ENCODE data around the gene EN2. TPM values are rescaled to one million over a fixed set of nuclear protein-coding genes. Genes with fewer than 3 reads are reported as not detected.
A peak's percentile ranks its signal among the peaks of the same experiment; 100 is the strongest.

EN2 gene
- total RNA-seq, 2 donors from 2014 or later: not detected

DNA sequence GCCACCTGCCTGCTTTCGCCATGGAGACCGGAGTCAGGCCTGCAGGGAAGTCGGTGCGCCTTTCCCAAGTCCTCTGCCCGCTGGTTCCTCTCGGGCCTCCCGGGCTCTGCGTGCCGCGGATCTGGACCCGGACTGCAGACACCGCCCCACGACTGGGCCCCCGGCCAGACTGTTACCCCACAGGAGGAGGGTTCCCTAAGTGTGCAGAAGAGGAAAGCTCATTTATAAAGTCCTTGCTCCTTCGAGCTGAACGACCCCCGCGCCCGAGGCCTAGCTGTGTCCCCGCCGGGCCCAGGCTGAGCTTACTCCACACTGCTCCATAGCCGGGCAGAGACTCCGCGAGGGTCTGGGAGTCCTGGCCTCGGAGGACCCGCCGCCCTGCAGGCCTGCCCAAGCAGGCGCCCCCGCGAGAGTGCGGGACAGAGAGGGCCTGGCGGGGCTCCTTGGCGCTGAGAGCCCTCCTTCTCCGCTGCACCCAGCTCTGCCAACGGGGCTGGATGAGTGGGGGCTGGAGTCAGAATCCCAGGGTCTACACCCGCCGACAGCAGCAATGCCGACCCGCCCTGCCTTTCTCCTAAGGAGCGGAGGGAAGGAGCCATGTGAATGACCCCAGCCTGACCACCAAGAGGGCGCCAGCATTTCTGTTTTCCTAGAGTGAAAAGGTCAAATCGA, 8.3 kb downstream of the EN2 start:
- Histone ChIP-seq H3K36me3 (ENCODE audit: control insufficient read depth, insufficient read depth, low read length) (no peaks in the 10 kb centered on the region), H3K9me3 (ENCODE audit: control insufficient read depth, low read length) (no peaks in the 10 kb centered on the region), H3K4me1 (ENCODE audit: control insufficient read depth, insufficient read depth, low read length) (peaks cover 4% of the 10 kb centered on the region), H3K27ac (ENCODE audit: low read depth, low read length) (peak overlapping the region; percentile 96), H3K9ac (ENCODE audit: extremely low read depth, low read length, poor library complexity, severe bottlenecking) (no peak overlapping the region), H3K4me3 (ENCODE audit: low read length) (peak overlapping the region; percentile 53), H3K27me3 (ENCODE audit: control insufficient read depth, insufficient read depth, low read length, poor library complexity, severe bottlenecking) (peaks cover 100% of the 10 kb centered on the region)
- 4 to 10% methylated on average over 19 to 42 of the region's 42 CpGs for WGBS, 2 experiments (ENCODE audit: insufficient coverage in 1 of 2, insufficient read length in 1 of 2)
- Mint-ChIP-seq H3K27me3 (ENCODE audit: insufficient read depth) (peaks cover 100% of the 10 kb centered on the region), H3K36me3 (ENCODE audit: low read depth) (no peaks in the 10 kb centered on the region), H3K27ac (no peak overlapping the region), H3K9me3 (no peaks in the 10 kb centered on the region), H3K4me1 (peaks cover 10% of the 10 kb centered on the region), H3K4me3 (peak overlapping the region; percentile 37)
- peak; percentile 77 for DNase-seq
- TF ChIP-seq, protein P1, sequence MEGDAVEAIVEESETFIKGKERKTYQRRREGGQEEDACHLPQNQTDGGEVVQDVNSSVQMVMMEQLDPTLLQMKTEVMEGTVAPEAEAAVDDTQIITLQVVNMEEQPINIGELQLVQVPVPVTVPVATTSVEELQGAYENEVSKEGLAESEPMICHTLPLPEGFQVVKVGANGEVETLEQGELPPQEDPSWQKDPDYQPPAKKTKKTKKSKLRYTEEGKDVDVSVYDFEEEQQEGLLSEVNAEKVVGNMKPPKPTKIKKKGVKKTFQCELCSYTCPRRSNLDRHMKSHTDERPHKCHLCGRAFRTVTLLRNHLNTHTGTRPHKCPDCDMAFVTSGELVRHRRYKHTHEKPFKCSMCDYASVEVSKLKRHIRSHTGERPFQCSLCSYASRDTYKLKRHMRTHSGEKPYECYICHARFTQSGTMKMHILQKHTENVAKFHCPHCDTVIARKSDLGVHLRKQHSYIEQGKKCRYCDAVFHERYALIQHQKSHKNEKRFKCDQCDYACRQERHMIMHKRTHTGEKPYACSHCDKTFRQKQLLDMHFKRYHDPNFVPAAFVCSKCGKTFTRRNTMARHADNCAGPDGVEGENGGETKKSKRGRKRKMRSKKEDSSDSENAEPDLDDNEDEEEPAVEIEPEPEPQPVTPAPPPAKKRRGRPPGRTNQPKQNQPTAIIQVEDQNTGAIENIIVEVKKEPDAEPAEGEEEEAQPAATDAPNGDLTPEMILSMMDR (conservative IDR thresholded peaks at IDR 0.05): no peak

GRCh38 chr7:155466814-155467733, 9.1 kb downstream of the EN2 start:
- peaks cover 100% of the 10 kb centered on the region for H3K27me3 Mint-ChIP-seq (ENCODE audit: insufficient read depth)
- no peaks in the 10 kb centered on the region for H3K9me3 Mint-ChIP-seq
- Histone ChIP-seq H3K9me3 (ENCODE audit: control insufficient read depth, low read length) (no peaks in the 10 kb centered on the region), H3K27me3 (ENCODE audit: control insufficient read depth, insufficient read depth, low read length, poor library complexity, severe bottlenecking) (peaks cover 100% of the 10 kb centered on the region), H3K27ac (ENCODE audit: low read depth, low read length) (peak overlapping the region; percentile 96), H3K4me3 (ENCODE audit: low read length) (peak overlapping the region; percentile 53), H3K4me1 (ENCODE audit: control insufficient read depth, insufficient read depth, low read length) (peaks cover 4% of the 10 kb centered on the region), H3K9ac (ENCODE audit: extremely low read depth, low read length, poor library complexity, severe bottlenecking) (peak overlapping the region; percentile 11), H3K36me3 (ENCODE audit: control insufficient read depth, insufficient read depth, low read length) (no peaks in the 10 kb centered on the region)
- 1% methylated on average over 36 to 78 of the region's 78 CpGs for WGBS, 2 experiments (ENCODE audit: insufficient coverage in 1 of 2, insufficient read length in 1 of 2)
- no peaks in the 10 kb centered on the region for H3K36me3 Mint-ChIP-seq (ENCODE audit: low read depth)
- TF ChIP-seq, protein P1 (conservative IDR thresholded peaks at IDR 0.05): peak; percentile 69
- peak overlapping the region; percentile 37 for H3K4me3 Mint-ChIP-seq
- H3K4me1 Mint-ChIP-seq: peaks cover 17% of the 10 kb centered on the region
- no peak overlapping the region for H3K27ac Mint-ChIP-seq
- peak; percentile 95 for DNase-seq

- TF ChIP-seq, protein P1 (conservative IDR thresholded peaks at IDR 0.05): no peak
- peak overlapping the region; percentile 37 for H3K4me3 Mint-ChIP-seq
- no peak overlapping the region for H3K27ac Mint-ChIP-seq
- no peaks in the 10 kb centered on the region for H3K36me3 ChIP-seq (ENCODE audit: control insufficient read depth, insufficient read depth, low read length)
- peak overlapping the region; percentile 96 for H3K27ac ChIP-seq (ENCODE audit: low read depth, low read length)
- peak; percentile 86 for DNase-seq
- no peaks in the 10 kb centered on the region for H3K9me3 ChIP-seq (ENCODE audit: control insufficient read depth, low read length)
- no peak overlapping the region for H3K9ac ChIP-seq (ENCODE audit: extremely low read depth, low read length, poor library complexity, severe bottlenecking)
- H3K4me3 ChIP-seq (ENCODE audit: low read length): no peak overlapping the region
- H3K36me3 Mint-ChIP-seq (ENCODE audit: low read depth): no peaks in the 10 kb centered on the region
- WGBS, 2 experiments (ENCODE audit: insufficient coverage in 1 of 2, insufficient read length in 1 of 2): 0 to 1% methylated on average over 11 to 70 of the region's 70 CpGs
- H3K9me3 Mint-ChIP-seq: no peaks in the 10 kb centered on the region
- H3K4me1 Mint-ChIP-seq: peaks cover 17% of the 10 kb centered on the region
- H3K4me1 ChIP-seq (ENCODE audit: control insufficient read depth, insufficient read depth, low read length): peaks cover 4% of the 10 kb centered on the region
- H3K27me3 ChIP-seq (ENCODE audit: control insufficient read depth, insufficient read depth, low read length, poor library complexity, severe bottlenecking): peaks cover 100% of the 10 kb centered on the region
- peaks cover 100% of the 10 kb centered on the region for H3K27me3 Mint-ChIP-seq (ENCODE audit: insufficient read depth)
These were observed 10.2 kb downstream of the EN2 start for GRCh38 chr7:155467846-155468784.

All from endodermal cell (in vitro differentiated cells).